HG03378 (cell line): Measurements from ENCODE around the gene RRBP1.

Experiments
- ATAC-seq: cut with Tn5 transposase; IDR thresholded peaks from one replicate; pipeline ENCODE4 v1.9.1; 2021; ENCODE audit warnings: mild to moderate bottlenecking, moderate library complexity; ENCODE audit not compliant: unreplicated experiment

Gene RRBP1

DNA sequence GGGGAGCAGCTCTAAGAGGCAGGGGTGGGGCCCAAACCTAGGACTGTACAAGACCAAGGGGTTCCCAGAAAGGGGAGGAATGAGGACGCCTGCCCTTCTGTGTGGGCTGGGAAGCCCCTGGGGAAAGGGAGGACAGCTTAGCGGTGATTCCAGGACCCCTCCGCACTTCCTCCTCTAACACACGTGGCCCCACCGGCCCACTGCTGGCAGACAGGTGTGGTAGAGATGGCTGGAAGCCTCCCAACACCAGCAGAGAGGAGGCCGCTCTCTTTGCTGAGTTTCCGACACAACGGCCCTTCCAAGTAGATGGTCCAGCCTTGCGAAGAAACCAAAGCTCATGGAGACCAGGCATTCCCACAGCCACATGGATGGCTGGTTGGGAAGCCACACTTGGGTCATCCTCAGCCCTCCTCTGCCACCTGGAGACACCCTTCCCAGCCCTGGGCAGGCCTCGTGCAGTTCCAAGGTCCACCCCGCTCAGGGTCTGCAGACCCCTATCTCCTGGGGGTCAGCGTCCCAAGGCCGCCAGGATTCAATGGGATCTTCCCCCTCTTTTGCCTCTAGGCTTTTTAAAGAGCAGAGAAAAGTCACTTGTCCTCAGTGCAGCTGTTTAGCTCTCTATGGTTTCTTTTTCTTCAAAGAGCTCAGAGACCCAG, 43.9 kb downstream of the RRBP1 start:
- ATAC-seq: no peak

GRCh38 chr20:17637413-17637780, 44.6 kb downstream of the RRBP1 start:
- ATAC-seq: no peak

DNA sequence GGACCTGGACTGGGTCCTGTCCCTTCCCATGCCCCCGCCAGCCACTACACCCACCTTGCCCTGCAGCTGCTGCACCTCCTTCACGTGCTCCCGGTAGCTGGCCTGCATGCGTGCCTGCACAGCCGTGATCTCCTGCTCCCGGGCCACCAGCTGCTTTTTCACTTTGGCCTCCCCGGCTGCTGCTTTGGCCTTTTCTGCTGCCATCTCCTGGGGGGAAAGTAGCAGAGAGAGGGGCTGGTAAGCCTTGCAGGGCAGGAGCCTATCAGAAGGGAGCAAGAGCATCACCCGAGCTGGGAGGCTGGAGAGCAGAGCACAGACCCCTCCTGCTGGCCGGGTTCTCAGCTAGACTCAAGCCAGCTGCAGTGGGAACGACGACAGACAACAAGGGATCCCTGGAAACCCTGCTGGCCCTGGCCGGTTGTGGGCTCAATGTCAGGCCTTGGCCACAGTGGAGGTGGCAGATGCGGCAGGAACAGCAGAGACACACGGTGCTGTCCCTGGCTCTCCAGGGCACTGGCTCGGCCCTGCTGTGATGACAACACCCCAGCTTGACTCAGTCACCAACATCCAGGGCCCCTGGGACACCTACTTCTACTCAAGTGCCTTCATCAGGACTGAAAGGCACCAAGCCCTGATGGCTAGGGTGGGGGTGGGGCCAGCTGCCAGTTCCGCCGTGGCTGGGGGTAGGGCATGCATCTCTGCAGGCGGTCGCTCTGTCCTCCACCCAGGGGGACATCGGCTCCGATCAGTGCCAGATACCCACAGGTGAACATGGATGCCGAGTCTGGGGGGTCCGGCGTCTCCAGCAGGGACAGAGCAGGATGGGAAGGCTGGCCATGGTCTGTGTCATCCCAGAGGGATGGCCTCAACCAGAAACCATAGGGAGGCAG, 45.3 kb downstream of the RRBP1 start:
- no peak for ATAC-seq

DNA sequence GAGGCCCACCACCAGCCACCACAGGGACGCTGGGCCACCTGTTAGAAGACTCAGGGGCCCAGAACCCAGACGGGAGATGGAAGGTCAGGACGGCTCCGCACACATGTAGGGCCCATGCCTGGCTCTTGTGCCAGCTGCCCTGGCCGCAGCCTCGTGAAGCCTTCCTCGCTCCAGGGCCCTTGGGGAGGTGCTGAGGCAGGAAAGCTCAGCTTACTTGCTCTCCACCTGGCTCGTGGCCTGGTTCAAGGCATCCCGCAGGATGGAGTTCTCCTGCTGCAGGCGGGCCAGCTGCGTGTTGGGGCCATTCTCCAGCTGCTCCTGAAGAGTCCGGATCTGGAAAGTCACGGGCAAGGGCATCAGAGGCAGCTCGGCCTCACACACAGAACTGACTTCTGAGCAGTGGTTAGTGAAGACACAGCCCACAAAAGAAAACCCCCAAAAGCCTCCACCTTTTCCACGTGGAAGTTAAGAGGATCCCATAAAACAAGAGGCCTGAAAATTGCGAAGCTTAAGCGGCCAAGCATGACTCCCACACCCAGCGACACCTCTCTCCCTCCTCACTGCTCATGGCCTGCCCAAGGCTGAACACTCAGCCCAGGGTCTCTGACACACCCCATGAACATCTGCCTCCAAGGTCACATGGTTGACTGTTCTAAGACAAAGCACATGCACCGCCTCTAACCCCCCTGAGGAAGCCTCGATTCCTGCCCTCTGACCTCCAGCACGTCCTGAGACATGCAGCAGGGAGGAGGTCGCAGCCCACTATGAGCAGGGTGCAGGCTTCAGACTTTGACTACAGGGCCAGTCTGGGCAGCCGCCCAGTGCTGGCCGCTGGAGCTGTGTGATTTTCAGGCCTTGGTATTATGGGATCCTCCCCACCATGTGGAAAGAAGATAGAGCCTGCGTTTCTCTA, 46.5 kb downstream of the RRBP1 start:
- ATAC-seq: no peak

- ATAC-seq: no peak
These were observed 47.2 kb downstream of the RRBP1 start for GRCh38 chr20:17634661-17635331.

DNA sequence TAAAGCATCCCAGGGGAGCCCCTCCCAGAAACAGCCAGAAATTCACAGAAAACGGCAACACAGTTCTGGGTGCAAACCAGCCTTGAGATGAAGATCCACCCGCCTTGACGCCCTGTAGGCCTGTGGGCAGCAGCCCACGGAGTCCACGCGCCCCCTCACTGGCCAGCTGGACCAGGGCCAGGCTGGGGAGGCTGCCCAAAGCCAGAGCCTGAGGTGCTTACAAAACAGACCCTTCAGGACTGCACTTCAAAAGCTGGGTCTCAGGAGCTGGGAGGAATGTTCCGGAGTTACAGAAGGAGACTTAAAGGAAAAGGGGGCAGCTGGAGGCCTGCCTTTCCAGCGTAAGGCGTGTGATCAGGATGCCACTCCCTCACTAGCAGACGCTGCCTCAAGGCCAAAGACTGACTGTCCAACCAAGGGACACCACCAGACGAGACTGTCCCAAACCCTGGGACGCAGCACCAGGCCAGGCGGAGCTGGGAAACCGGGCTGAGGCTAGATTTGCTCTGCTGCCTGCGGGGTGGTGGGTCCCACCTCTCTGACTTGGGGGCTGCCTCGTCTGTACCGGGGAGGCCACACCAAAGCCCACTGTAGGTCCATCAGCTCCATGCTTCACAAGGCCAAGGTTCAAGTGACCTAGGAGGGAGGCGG, 48.1 kb downstream of the RRBP1 start:
- no peak for ATAC-seq

DNA sequence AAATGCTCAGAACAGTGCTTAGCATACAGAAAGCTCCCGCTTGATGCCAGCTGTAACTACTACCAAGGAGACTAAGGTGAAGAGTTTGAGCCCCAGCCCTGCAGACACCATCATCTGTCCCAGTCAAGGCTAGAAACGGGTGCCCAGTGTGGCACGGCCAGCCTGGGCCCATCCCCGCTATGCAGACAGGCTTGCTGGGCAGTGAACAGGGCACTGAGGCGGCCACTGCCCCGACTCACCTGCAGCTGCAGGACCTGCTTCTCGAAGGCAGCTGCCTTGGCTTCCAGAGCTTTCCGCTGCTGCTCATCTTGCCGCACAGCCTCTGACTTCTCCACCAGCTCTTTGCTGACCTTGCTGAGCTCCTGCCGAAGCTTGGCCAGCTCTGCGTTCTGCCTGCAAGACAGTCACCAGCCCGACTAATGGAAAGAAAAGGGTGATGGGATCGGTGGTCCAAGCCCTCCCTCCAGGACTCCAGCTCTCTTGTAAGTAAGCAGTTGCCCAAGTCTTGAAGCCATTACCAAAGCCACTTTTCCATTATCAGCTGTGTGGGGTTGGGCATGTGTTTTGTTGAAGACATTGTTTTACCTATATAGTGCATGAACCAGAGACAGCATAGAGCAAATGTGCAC, 48.7 kb downstream of the RRBP1 start:
- no peak for ATAC-seq

DNA sequence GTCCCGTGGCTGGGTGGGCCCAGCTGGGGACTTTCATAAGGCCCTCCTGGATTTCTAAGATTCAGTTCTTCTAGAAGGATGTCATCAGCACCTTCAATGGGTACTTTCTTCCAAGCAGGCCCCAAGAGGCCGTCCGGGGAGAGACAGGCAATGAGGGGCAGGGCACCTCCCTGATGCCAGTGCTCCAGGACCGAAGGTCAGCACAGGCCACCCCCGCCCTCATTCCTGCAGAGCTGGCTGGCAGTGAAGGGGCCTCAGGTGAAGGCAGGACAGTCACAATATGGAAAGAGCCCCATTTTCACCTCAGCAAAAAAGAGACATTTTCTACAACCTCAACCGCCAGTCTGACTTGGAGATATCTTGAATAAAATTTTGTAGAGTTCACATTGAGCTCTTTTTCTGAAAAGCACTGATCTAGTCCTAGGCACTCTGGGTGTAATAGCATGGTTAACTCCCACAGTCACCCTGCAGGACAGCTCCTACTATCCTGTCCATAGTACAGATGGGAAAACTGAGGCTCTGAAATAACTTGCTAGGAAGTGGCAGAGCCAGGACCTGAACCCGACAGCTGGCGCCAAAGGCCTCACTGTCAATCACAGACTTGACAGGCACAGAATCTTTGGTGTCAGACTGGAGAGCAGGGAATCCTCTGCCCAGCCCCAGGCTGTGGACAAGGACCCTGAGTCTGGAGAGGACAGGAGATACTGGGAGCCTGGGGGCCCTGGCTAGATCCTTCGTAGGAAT, 50.3 kb downstream of the RRBP1 start:
- no peak for ATAC-seq

GRCh38 chr20:17630806-17631195, 51.2 kb downstream of the RRBP1 start:
- ATAC-seq: no peak

- no peak for ATAC-seq
These were observed 51.8 kb downstream of the RRBP1 start for GRCh38 chr20:17630151-17630805.

DNA sequence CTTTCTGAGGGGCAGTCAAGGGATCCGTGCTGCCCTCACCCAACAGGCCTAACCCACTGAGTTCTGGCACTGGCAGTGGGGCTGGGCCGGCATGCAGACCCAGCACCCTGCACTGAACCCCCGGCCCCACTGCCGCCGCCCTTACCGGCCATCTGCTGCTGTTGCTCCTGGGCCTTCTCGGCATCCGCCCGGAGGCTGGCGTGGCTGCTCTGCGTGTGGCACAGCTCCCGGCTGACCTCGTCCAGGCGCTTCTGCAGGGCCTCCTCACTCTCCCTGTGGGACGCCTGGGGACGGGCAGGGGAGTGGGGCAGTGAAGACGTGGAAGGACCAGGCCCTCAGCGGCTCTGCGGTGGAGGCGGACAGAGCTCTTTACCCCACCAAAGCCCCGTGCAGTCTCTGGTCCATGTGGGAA, 52.4 kb downstream of the RRBP1 start:
- no peak for ATAC-seq

GRCh38 chr20:17629025-17629424, 53.0 kb downstream of the RRBP1 start:
- ATAC-seq: no peak

DNA sequence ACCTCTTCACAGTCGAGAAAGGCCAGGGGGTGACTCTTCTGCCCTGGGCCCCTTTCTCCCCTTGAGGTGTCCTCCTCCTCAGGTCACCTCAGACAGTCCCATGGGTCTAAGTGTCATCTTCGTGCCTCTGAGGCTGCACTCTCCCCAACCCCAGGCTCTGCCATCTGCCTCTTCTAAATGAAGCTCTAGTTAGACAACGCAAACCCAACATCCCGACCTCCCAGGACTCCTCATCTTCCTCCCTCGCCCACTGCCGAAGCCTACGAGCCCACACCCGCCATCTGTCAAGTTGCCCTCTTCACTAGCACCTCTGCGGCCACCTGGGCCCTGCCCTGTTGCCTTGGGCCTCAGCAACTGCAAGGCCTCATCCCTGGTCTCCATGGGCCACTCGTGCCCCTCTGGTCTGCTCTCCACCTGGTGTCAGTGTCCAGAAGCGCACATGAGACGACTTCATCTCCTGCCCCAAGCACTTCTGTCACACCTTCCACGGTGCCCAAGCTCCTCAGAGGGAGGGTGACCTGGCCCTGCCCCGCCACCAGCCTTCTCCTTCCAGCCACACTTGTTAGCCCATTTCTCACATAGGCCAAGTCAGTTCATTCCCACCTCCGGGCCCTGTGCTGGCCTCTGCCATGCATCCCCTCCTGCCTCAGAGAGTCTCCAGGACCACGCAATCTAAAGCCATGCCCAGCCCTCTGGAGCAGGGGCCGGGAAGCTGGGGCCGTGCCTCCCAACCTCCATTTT, 53.8 kb downstream of the RRBP1 start:
- ATAC-seq: no peak

DNA sequence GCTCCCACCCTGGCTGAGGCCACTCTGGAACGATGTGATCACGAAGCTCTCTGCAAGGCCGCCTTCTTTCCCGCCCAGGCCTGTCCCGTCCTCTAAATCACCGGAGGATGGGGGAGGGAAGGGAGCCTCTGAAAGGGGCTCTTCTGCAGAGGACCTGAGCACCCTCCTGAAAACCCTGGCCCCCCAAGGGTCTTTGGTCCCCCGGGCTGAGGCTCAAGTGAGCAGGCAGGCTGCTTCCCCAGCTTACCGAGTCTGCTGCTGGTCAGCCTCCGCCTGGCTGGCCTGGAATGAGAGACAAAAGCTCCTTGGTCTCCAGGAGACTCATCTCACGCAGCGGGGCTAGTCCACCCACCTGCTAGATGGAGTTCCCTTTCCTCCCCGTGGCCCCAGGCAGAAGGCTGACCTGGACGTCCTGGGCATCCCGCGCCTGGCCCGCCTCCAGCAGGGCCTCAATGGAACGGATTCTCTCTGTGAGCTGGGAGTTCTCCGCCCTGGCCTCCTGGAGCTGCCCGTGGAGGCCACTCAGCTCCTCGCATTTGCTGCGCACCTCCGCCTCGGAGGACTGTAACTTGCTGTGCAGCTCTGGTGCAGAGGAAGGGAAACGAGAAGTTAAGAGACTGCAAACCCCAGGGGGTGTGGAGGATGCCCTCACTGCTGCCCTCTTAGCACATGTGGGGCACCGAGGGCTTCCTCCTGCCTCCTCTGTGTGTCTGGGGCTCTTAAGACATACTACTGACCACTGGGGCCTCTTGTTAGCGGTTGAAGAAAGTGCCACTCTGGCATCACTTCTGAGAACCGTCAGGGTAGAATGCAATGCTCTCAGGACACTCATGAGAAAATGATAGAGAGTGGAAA, 54.7 kb downstream of the RRBP1 start:
- no peak for ATAC-seq

DNA sequence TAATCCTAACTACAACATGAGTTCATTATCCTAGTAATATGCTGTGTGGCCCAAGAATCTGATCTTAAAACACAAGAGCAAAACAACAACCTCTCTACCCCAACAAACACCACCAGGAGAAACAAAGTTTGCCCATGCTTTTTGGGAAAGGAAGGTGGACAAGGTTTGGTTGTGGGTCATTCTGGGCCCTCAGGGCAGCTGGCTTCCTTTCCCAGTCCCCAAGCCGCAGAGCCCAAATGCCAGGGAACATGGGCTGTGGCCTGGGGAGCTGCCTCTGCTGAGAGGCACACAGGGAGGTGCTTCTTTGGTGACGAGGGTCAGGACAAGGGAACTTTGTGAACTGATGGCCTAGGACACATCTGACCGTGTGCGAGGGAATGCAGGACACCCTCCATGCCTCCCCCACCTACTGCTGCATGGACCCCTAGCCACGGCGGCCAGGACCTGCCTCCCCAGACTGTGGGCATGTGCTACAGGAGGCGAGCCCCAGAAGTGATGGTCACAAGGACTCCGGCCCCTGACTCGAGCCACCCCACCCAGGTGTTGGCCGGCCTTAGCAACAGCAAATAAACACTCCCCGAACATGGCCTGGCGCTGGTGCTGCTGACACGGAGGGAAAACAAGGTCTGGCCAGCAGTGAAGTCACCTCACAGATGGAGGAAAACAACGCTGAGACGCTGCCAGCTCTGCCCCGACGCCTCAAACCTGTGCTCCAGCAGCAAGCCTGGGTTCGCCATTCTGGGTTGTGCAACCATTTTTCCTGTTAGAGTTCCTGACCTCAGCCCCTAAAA, 55.6 kb downstream of the RRBP1 start:
- ATAC-seq: no peak
